IPS-11a (cell line): ENCODE data around the gene GYPC.
"Not testable (repeated sequence)": the region's sequence is repeated elsewhere in the genome, so short reads cannot be mapped to it uniquely, and the experiment has no call there.

Source experiments
- H3K4me3 ChIP-seq: one replicate; pipeline ENCODE4 v1.5.1; 2013; ENCODE audit warnings: low read depth, low read length, control low read depth

The GYPC gene

GRCh38 chr2:126698376-126698775 lies 42.4 kb downstream of the GYPC start:
- no peak overlapping the region for H3K4me3 ChIP-seq

DNA sequence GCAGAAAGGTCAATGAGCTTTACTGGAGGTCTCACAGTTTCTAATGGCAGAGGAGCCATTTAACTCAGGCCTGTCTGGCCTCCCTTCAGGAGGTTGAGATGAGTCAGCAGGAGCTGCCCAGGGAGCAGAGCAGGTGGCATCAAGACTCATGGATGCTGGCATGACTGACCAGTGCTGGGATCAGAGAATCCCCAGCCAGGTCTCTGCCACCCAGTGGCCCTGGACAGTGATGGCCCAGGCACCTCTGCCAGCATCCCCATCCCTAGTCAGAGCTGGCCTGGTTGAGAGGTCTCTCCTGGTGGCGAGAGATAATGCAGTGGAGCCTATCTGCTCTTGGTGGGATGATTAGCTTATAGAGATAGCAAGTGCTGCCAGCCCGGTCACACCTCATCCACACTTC lies 43.1 kb downstream of the GYPC start:
- H3K4me3 ChIP-seq = no peak overlapping the region

- H3K4me3 ChIP-seq = no peak overlapping the region
Observed at GRCh38 chr2:126699716-126700581, 44.0 kb downstream of the GYPC start.

DNA sequence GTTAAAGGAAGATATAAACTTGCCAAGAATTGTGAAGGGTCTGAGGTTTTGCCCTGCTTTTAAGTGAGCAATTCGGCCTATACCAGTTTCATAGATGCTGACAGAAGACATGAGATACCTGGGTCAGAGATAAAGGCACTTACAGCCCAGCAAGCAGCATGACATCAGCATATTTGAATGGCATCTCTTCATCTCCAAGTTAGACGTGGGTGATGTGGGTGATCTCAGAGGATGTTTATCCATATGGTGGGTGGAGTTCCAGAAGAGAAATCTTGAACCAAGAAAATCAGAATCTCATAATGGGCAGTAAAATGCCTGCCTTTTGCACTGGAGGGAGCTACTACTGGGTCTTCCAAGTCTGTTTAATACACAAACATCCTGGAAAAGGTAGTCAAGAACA lies 44.7 kb downstream of the GYPC start:
- H3K4me3 ChIP-seq = no peak overlapping the region

DNA sequence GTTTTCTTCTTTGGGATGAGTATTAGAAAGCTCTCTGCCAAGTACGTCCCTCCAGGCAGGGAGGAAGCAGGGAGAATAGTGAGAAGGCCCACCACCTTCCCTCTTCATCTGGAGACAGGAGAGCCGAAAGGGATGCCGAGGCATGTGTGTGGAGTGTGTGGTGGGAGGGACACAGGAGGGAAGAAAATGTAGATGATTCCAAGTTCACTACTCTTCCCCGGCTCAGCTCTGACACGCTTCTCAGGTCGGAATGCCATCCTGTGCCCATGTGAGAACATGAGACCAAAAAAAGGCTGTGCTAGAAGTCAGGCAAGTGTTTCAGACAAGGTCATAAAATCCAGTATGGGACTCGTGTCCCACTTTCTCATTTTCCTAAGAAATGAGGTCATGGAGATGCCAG lies 47.4 kb downstream of the GYPC start:
- no peak overlapping the region for H3K4me3 ChIP-seq

GRCh38 chr2:126704434-126705160 lies 48.6 kb downstream of the GYPC start:
- H3K4me3 ChIP-seq = no peak overlapping the region

DNA sequence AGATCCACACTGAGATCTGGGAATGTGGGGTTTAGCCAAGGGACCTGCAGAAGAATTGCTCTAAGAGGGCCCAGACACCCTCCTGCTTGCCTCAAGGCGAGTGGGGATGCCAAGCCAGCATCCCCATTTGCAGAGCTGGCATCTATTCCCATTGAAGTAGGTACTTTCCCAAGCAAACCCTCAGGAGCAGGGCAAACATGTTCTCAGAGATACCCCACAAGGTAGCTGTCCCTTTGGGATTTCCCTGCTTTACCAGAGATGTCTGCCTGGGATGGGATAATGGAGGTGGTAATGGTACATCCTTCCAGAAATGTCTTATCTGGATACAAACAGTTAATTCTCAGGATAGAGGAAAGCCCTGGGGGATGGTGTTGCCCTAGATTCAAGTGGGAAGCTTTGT lies 51.2 kb downstream of the GYPC start:
- H3K4me3 ChIP-seq = no peak overlapping the region

DNA sequence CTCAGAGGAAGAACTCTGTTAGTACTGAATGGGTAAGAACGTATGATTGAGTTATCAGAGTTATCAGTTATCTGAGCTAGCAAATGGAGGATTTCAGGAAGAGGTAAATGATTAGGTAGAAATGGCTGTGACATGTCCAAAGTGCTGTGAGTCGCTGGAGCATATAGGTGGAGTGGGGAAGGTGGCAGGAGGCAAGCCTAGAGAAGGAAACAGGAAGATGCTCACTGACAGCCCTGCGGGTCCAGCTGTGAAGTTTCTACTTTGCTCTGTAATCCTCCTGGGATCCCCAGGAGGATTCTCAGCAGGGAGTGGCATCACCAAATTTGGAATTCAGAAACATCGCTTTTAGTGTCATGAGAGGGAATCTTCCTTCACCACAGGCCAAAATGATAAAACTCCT lies 52.0 kb downstream of the GYPC start:
- no peak overlapping the region for H3K4me3 ChIP-seq

DNA sequence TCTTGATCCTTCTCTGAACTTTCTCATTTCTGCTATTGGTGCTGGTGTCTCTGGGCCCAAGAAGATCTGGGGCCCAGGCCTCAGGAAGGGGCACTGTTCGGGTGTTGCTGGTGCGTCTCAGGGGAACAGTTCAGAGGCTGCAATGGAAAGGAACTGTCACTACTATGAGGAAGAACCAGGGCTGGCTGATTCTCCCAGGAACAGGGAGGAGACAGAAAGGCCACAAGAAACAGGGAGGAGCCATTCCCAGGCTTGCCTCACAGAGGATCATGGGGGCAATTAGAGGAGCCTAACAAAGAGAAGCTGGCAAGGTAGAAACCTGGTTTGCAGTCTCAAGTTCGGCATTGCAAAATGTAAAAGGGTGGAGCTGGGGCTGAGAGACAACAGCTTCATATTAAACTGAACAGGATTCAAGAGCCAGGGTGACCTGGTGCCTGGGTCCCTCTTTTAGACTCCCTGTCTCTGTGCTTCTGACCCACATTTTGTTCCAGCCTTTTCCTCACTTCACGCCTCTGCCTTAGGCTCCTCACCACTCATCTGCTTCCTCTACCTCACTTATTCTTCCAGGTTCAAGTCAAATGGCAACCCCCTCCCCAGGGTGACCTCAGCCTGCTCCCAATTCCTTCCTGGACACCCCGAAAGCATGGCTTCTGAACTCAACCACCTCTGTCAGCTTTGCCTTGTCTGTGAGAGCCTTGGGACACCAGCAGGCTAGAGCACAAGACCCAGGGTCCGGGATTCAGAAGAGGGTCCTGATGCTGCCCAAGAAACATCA lies 58.4 kb downstream of the GYPC start:
- H3K4me3 ChIP-seq = no peak overlapping the region

GRCh38 chr2:126715111-126715510 lies 59.2 kb downstream of the GYPC start:
- H3K4me3 ChIP-seq = no peak overlapping the region

- H3K4me3 ChIP-seq = no peak overlapping the region
Observed at GRCh38 chr2:126715576-126716406, 59.8 kb downstream of the GYPC start.

- not testable (repeated sequence) for H3K4me3 ChIP-seq
Observed at GRCh38 chr2:126717277-126717676, 61.3 kb downstream of the GYPC start.

- no peak overlapping the region for H3K4me3 ChIP-seq
Observed at GRCh38 chr2:126717928-126718327, 62.0 kb downstream of the GYPC start.

DNA sequence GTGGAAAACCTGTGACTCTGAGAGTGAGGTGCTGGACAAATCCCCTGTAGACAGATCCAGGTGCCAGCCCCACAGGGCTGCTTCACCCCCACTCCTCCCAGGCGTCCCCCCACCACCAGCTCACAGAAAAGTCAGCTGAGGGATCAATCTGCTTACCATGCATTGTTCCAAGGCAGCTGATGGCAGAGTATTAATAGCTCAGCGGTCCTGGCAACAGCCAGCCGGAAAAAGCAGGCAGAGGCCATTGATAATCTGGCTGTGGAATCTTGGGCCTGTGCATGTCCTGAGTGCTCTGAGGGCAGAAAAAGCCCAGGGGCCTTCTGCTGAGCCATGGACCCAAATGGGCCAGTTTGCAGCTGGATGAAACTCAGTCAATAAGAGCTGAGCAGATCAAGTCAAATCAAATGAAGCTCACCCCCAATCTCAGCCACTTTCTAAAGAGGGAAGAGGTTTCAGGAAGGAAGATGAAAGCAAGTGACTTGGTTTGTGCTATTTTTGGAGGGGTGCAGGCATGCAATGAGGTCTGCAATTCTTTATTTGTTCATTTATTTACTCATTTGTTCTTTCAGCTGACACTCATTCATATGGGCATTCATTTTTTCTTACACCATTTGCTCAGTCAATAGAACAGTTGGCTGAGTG lies 63.4 kb downstream of the GYPC start:
- H3K4me3 ChIP-seq = no peak overlapping the region

GRCh38 chr2:126719833-126720351 lies 63.9 kb downstream of the GYPC start:
- H3K4me3 ChIP-seq = no peak overlapping the region

GRCh38 chr2:126720638-126721037 lies 64.7 kb downstream of the GYPC start:
- no peak overlapping the region for H3K4me3 ChIP-seq

DNA sequence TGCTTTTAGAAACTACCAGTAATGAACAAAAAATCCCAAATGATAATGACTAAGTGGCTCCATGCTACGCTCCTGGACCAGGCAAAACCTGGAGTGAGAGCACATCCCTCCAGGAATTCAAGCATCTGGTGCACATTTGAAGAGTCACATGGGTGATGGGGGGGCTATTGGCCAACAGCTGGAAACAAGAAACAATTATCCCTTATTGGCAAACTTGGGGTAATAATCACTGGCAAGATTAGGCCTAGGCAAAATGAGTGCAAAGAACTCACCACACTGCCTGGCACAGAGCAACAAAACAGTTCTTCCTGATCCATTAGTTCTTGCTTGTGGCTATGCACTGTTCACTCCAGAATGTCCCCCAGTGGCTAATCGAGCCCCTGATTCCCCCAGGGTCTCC lies 66.1 kb downstream of the GYPC start:
- H3K4me3 ChIP-seq = no peak overlapping the region

- no peak overlapping the region for H3K4me3 ChIP-seq
Observed at GRCh38 chr2:126722546-126722945, 66.6 kb downstream of the GYPC start.

DNA sequence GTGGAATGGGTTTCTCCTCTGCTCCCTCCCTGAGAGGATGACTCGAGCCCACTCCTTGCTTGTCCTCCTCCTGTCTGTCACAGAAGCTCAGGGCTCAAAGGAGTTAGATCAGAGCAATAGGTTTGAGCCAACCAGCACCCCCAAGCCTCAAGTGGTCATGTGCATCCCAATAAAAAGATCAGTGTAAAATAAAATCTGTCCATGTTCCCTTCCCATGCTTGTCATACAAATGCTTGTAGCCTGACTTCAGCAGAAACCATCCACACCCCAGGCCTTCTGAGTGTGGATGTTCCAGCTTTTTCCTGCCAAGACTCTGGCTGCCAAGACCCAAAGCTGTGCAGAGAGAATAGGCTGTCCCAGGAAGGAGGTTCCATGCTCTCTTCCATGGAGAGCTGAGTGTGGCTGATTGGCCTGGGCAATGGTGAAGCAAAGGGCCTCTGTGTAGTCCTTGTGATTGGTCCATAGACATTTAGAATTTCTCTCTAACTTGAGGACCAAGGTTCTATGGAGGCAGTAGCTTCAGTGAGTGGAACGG lies 67.4 kb downstream of the GYPC start:
- H3K4me3 ChIP-seq = no peak overlapping the region

GRCh38 chr2:126725580-126725979 lies 69.6 kb downstream of the GYPC start:
- no peak overlapping the region for H3K4me3 ChIP-seq
